K562 (cell line): Measurements from ENCODE around the gene SLC28A1. TPM values are rescaled to one million over a fixed set of nuclear protein-coding genes. Genes with fewer than 3 reads are reported as not detected.

Experiments used
- ATF7 ChIP-seq: fragments of 450-650 bp; IDR thresholded peaks from 2 replicates; pipeline ENCODE4 v1.7.1; 2014; ENCODE audit warnings: mild to moderate bottlenecking, moderate library complexity
- CBFB ChIP-seq: sonication (generic); formaldehyde crosslinking; IDR thresholded peaks from 2 replicates; pipeline ENCODE4 v1.4.0; 2020; ENCODE audit warnings: mild to moderate bottlenecking, missing genetic modification reagents
- CCNT2 ChIP-seq: IDR thresholded peaks from 2 replicates; pipeline ENCODE4 v1.6.1; 2011; ENCODE audit warnings: borderline replicate concordance, low read depth, mild to moderate bottlenecking, moderate library complexity, mixed read lengths, low read length; ENCODE audit not compliant: insufficient read length; ENCODE audit errors: extremely low read depth
- CREB1 ChIP-seq, 2 experiments: sonication (generic) in 1 of 2; formaldehyde crosslinking in 1 of 2; IDR thresholded peaks; 2 replicates each; pipeline versions ENCODE4 v1.6.1 to v1.8.0; 2012 to 2022; ENCODE audit warnings: inconsistent platforms in 1 of 2, mild to moderate bottlenecking in 1 of 2, missing genetic modification reagents in 1 of 2, moderate library complexity in 1 of 2
- CTBP1 ChIP-seq: fragments of 450-650 bp; IDR thresholded peaks from 2 replicates; pipeline ENCODE4 v1.6.1; 2016; ENCODE audit warnings: borderline replicate concordance
- DMBX1 ChIP-seq: fragments of 250-450 bp; sonication (Bioruptor Pico); IDR thresholded peaks from 2 replicates; pipeline ENCODE4 v1.8.0; 2022; ENCODE audit warnings: inconsistent platforms, mild to moderate bottlenecking, moderate library complexity, borderline replicate concordance
- EGR1 ChIP-seq: fragments of 450-650 bp; conservative IDR thresholded peaks from 2 replicates; pipeline ENCODE4 v1.6.1; 2017; ENCODE audit warnings: mild to moderate bottlenecking
- ETV1 ChIP-seq: fragments of 450-650 bp; conservative IDR thresholded peaks from 2 replicates; pipeline ENCODE4 v1.6.1; 2016; ENCODE audit warnings: missing genetic modification characterization, control low read depth, low read depth, missing compliant biosample characterization
- FOS ChIP-seq: IDR thresholded peaks from 3 replicates; pipeline ENCODE4 v1.6.1; 2011; ENCODE audit not compliant: insufficient read length; ENCODE audit errors: extremely low read depth
- FOXK1 ChIP-seq: sonication (generic); formaldehyde crosslinking; IDR thresholded peaks from 2 replicates; pipeline ENCODE4 v1.8.0; 2022; ENCODE audit warnings: missing genetic modification reagents, mild to moderate bottlenecking, borderline replicate concordance
- HDAC2 ChIP-seq: fragments of 450-650 bp; IDR thresholded peaks from 2 replicates; pipeline ENCODE4 v1.6.1; 2016; ENCODE audit warnings: mild to moderate bottlenecking
- MAZ ChIP-seq, 2 experiments: fragments of 450-650 bp in 1 of 2; sonication (generic) in 1 of 2; formaldehyde crosslinking; IDR thresholded peaks in 1 of 2; conservative IDR thresholded peaks in 1 of 2; 2 replicates each; pipeline versions ENCODE4 v1.4.0 to v1.5.0; 2020; ENCODE audit warnings: mild to moderate bottlenecking in 1 of 2, missing genetic modification reagents in 1 of 2
- MEF2D ChIP-seq: conservative IDR thresholded peaks from 2 replicates; pipeline ENCODE4 v1.6.1; 2016; ENCODE audit warnings: low read depth, missing genetic modification characterization, missing compliant biosample characterization
- MEIS2 ChIP-seq: fragments of 450-650 bp; IDR thresholded peaks from 2 replicates; pipeline ENCODE4 v1.6.1; 2014; ENCODE audit warnings: mild to moderate bottlenecking; ENCODE audit not compliant: partially characterized antibody
- NBN ChIP-seq: fragments of 450-650 bp; IDR thresholded peaks from 2 replicates; pipeline ENCODE4 v1.6.1; 2016; ENCODE audit warnings: low read depth, mild to moderate bottlenecking
- RBM34 ChIP-seq: fragments of 200-400 bp; formaldehyde crosslinking; IDR thresholded peaks from 2 replicates; pipeline ENCODE4 v1.6.1; 2018; ENCODE audit warnings: low read length, borderline replicate concordance; ENCODE audit not compliant: insufficient read depth
- SMAD1 ChIP-seq: fragments of 150-350 bp; IDR thresholded peaks from 2 replicates; pipeline ENCODE4 v1.6.1; 2014; ENCODE audit warnings: low read length, low read depth; ENCODE audit not compliant: partially characterized antibody
- SMARCA4 ChIP-seq: fragments of 450-650 bp; IDR thresholded peaks from 2 replicates; pipeline ENCODE4 v1.6.1; 2016
- SRSF7 ChIP-seq: fragments of 200-400 bp; formaldehyde crosslinking; optimal IDR thresholded peaks from 2 replicates; pipeline ENCODE3; 2017; ENCODE audit warnings: mild to moderate bottlenecking, low read depth, low read length
- TAF9B ChIP-seq: fragments of 450-650 bp; IDR thresholded peaks from 2 replicates; pipeline ENCODE4 v1.6.1; 2018; ENCODE audit warnings: mild to moderate bottlenecking; ENCODE audit not compliant: partially characterized antibody
- TCF7 ChIP-seq: sonication (generic); IDR thresholded peaks from 2 replicates; pipeline ENCODE4 v1.6.1; 2016; ENCODE audit warnings: antibody characterized with exemption, borderline replicate concordance
- TCFL5 ChIP-seq: fragments of 250-450 bp; sonication (Bioruptor Pico); conservative IDR thresholded peaks from 2 replicates; pipeline ENCODE4 v1.6.1; 2021; ENCODE audit warnings: mild to moderate bottlenecking, moderate library complexity, matching md5 sums
- ZKSCAN1 ChIP-seq: fragments of 150-350 bp; IDR thresholded peaks from 2 replicates; pipeline ENCODE4 v1.6.1; 2016; ENCODE audit warnings: low read depth, low read length
- ZNF184 ChIP-seq: sonication (generic); formaldehyde crosslinking; IDR thresholded peaks from 2 replicates; pipeline ENCODE4 v1.5.0; 2020; ENCODE audit warnings: missing genetic modification reagents
- ZNF696 ChIP-seq: fragments of 250-450 bp; sonication (Bioruptor Pico); conservative IDR thresholded peaks from 2 replicates; pipeline ENCODE4 v1.4.0; 2020; ENCODE audit warnings: mild to moderate bottlenecking, moderate library complexity
- ZNF764 ChIP-seq: fragments of 250-450 bp; sonication (Bioruptor Pico); IDR thresholded peaks from 2 replicates; pipeline ENCODE4 v1.4.0; 2020; ENCODE audit warnings: low read depth, mild to moderate bottlenecking, moderate library complexity
- polyA plus RNA-seq, 8 experiments: library from polyadenylated mRNA; depleted of rRNA in 4 of 8; stranded (reverse) in 5 of 8; unstranded in 3 of 8; fragments of >200 nt; fragmentation: Nextera tagmentation in 2 of 8; fragmentation: Illumina TruSeq in 1 of 8; extraction: Ambion mirVana in 2 of 8; extraction: Trizol in 1 of 8; gene quantifications; 2 replicates each; pipeline versions ENCODE4 v1.2.1 to v1.2.3, GENCODE V29; 2011 to 2014; ENCODE audit warnings: inconsistent platforms in 1 of 8, missing spikeins in 1 of 8
- total RNA-seq, 7 experiments: library from RNA; depleted of rRNA in 6 of 7; stranded (reverse); fragments of >200 nt in 6 of 7; fragmentation: Illumina TruSeq in 2 of 7; extraction: Trizol in 2 of 7; gene quantifications; 2 replicates each; pipeline versions ENCODE4 v1.2.1 to v1.2.3, GENCODE V29; 2011 to 2021; ENCODE audit warnings: low replicate concordance in 1 of 7
- TF ChIP-seq, protein P1 (sequence below), 2 experiments: fragments of 450-650 bp in 1 of 2; sonication (generic) in 1 of 2; formaldehyde crosslinking in 1 of 2; IDR thresholded peaks in 1 of 2; conservative IDR thresholded peaks in 1 of 2; 2 replicates each; pipeline versions ENCODE4 v1.6.1 to v1.8.1; 2016 to 2023; ENCODE audit warnings: mild to moderate bottlenecking in 2 of 2, moderate library complexity in 2 of 2, inconsistent platforms in 1 of 2, missing genetic modification reagents in 1 of 2
- TF ChIP-seq, protein P2 (sequence below): sonication (generic); formaldehyde crosslinking; IDR thresholded peaks from 2 replicates; pipeline ENCODE4 v1.8.1; 2023; ENCODE audit warnings: mild to moderate bottlenecking, missing genetic modification reagents, moderate library complexity

Gene SLC28A1
- total and polyA plus RNA-seq, 9 of the 15 experiments (the other 6 are each of a cell fraction or from before 2014, with no cell fraction given): 0.04 TPM; not detected in 8

DNA sequence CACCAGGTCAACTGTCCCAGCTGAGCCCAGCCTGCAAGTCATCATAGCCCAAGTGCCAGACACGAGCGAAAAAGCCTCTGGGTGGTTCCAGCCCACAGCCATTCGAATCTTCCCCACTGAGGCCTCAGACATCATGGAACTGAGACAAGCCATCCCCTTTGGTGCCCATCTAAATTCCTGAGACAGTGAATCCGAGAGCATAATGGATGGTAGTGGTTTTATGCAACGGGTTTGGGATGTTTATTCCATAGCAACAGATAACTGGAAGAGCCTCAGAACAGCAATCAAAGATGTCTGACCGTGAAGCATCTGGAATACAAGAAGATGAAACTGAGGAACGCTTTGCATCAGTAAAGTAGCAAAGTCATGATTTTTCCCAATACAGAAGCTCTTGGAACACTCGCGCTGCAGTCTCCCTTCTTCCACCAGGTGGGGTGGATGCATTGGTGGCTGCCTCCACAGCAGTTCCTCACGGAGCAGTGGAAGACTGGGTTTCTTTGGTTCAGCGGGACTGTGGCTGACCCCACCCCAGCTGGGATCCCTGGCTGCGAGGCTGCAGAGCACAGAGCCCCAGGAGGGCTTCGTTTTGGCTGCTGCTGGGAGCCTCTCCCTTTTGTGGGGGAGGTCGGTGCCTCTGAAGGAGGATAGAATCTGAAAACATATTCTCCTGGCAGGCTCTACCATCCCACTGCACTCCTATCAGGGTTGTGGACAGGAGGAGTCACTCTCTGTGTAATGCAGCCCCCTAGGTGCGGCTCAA, 70.8 kb downstream of the SLC28A1 start (continued):
- TF ChIP-seq, protein P1, sequence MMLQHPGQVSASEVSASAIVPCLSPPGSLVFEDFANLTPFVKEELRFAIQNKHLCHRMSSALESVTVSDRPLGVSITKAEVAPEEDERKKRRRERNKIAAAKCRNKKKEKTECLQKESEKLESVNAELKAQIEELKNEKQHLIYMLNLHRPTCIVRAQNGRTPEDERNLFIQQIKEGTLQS (IDR thresholded peaks at IDR 0.05): peak; percentile 10; the same call in 1 of the 2 replicates
- TF ChIP-seq, protein P1 (CRISPR knock-in tag; conservative IDR thresholded peaks at IDR 0.05): no peak
- TF ChIP-seq ZNF696 (CRISPR knock-in tag): no peak
- TF ChIP-seq FOS: no peak
- no peak for TF ChIP-seq ETV1
- TF ChIP-seq CBFB (CRISPR knock-in tag): no peak
- no peak for TF ChIP-seq RBM34
- no peak for TF ChIP-seq ZKSCAN1
- TF ChIP-seq NBN: peak; percentile 23; the same call in 1 of the 2 replicates
- TF ChIP-seq CREB1 (IDR thresholded peaks at IDR 0.05): no peak
- no peak for TF ChIP-seq CREB1 (CRISPR knock-in tag; IDR thresholded peaks at IDR 0.05)
- no peak for TF ChIP-seq ZNF184 (CRISPR knock-in tag)
- TF ChIP-seq SRSF7: no peak
- no peak for TF ChIP-seq TCFL5 (CRISPR knock-in tag)
- no peak for TF ChIP-seq TAF9B
- TF ChIP-seq MEIS2: no peak
- TF ChIP-seq EGR1: no peak
- 0 out of 2 replicates have a peak, but pooled peaks have one; percentile 40 for TF ChIP-seq ATF7
- TF ChIP-seq FOXK1: no peak
- TF ChIP-seq HDAC2: peak; percentile 25; the same call in 1 of the 2 replicates
- no peak for TF ChIP-seq CCNT2
- no peak for TF ChIP-seq DMBX1
- TF ChIP-seq TCF7: no peak; the same call in 1 of the 2 replicates
- no peak for TF ChIP-seq ZNF764 (CRISPR knock-in tag)
- no peak for TF ChIP-seq MEF2D
- TF ChIP-seq CTBP1: peak; percentile 67; the same call in 1 of the 2 replicates
- TF ChIP-seq SMAD1: no peak
- TF ChIP-seq MAZ (CRISPR knock-in tag; conservative IDR thresholded peaks at IDR 0.05 in 1 of 2, IDR thresholded peaks at IDR 0.05 in 1 of 2): peak in 1 of 2 experiments; percentile 34; a peak in 1 of 4 replicates
- no peak; the same call in 1 of the 2 replicates for TF ChIP-seq SMARCA4
- TF ChIP-seq, protein P2, sequence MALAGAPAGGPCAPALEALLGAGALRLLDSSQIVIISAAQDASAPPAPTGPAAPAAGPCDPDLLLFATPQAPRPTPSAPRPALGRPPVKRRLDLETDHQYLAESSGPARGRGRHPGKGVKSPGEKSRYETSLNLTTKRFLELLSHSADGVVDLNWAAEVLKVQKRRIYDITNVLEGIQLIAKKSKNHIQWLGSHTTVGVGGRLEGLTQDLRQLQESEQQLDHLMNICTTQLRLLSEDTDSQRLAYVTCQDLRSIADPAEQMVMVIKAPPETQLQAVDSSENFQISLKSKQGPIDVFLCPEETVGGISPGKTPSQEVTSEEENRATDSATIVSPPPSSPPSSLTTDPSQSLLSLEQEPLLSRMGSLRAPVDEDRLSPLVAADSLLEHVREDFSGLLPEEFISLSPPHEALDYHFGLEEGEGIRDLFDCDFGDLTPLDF (CRISPR knock-in tag): no peak
